Prostate gland (tissue), 2 donors: ENCODE data around the gene RNU5D-1. TPM values are rescaled to one million over a fixed set of nuclear protein-coding genes. Genes with fewer than 3 reads are reported as not detected.

ENCODE experiments used
- DNase-seq: peaks from one replicate; pipeline ENCODE4 v3.0.0-alpha.2; 2019; ENCODE audit warnings: low spot score
- H3K27ac ChIP-seq, 2 donors: fragments of 200-600 bp; sonication (generic); 2 replicates each; pipeline ENCODE4 v1.5.1; 2017 to 2019
- H3K27me3 ChIP-seq: fragments of 200-600 bp; sonication (generic); replicated peaks from 2 replicates; pipeline ENCODE4 v1.5.1; 2019; ENCODE audit not compliant: insufficient read depth
- H3K36me3 ChIP-seq, 2 donors: fragments of 200-600 bp; sonication (generic); 1 replicate in 1 of 2; 2 replicates in 1 of 2; pipeline versions ENCODE4 v1.5.1 to v1.8.1; 2017 to 2019
- H3K4me1 ChIP-seq: fragments of 200-600 bp; sonication (generic); replicated peaks from 2 replicates; pipeline ENCODE4 v1.5.1; 2019
- H3K4me3 ChIP-seq, 2 donors: fragments of 200-600 bp; sonication (generic); 2 replicates each; pipeline ENCODE4 v1.5.1; 2017 to 2019
- H3K9me3 ChIP-seq: fragments of 200-600 bp; sonication (generic); 2 replicates; pipeline ENCODE4 v1.5.1; 2017
- POLR2A ChIP-seq: fragments of 450-650 bp; IDR thresholded peaks from one replicate; pipeline ENCODE4 v1.6.1; 2016; ENCODE audit warnings: antibody characterized with exemption, mild to moderate bottlenecking
- POLR2AphosphoS5 ChIP-seq: sonication (generic); formaldehyde crosslinking; IDR thresholded peaks from one replicate; pipeline ENCODE4 v1.6.1; 2017; ENCODE audit warnings: antibody characterized with exemption
- whole genome bisulfite sequencing: methylation state at CpG from one replicate; pipeline ENCODE4 v1.1.5; 2018; 5-methylcytosine and 5-hydroxymethylcytosine counted together
- intact Hi-C: fragments of 100-400 bp; cut with DNase I; formaldehyde crosslinking; loops from one replicate; pipeline ENCODE4 v1.14.2; 2022
- total RNA-seq, 2 donors: library from RNA; depleted of rRNA; stranded (reverse); fragments of >200 nt; gene quantifications; one replicate each; pipeline ENCODE4 v1.1.0, GENCODE V29; 2016
- TF ChIP-seq, protein P1 (sequence below), 4 experiments: fragments of 200-600 bp in 2 of 4; fragments of 450-650 bp in 2 of 4; sonication (generic) in 2 of 4; IDR thresholded peaks; 1 replicate in 3 of 4; 2 replicates in 1 of 4; pipeline ENCODE4 v1.5.1; 2016 to 2019; ENCODE audit warnings: antibody characterized with exemption in 4 of 4, mild to moderate bottlenecking in 2 of 4, moderate library complexity in 2 of 4

The RNU5D-1 gene
- total RNA-seq, 2 donors from 2014 or later, result not detected

GRCh38 chr1:44717156-44717555, 13.8 kb downstream of the RNU5D-1 start:
- intact Hi-C loops, result no loop called here
- H3K4me1 ChIP-seq, result no peaks in the 10 kb centered on the region
- no peak overlapping the region for H3K27ac ChIP-seq
- H3K36me3 ChIP-seq, result no peaks in the 10 kb centered on the region
- no peak overlapping the region for H3K4me3 ChIP-seq
- no peaks in the 10 kb centered on the region for H3K9me3 ChIP-seq
- H3K27me3 ChIP-seq, result no peaks in the 10 kb centered on the region
- TF ChIP-seq POLR2A, result no peak
- TF ChIP-seq POLR2AphosphoS5, result no peak
- TF ChIP-seq, protein P1, sequence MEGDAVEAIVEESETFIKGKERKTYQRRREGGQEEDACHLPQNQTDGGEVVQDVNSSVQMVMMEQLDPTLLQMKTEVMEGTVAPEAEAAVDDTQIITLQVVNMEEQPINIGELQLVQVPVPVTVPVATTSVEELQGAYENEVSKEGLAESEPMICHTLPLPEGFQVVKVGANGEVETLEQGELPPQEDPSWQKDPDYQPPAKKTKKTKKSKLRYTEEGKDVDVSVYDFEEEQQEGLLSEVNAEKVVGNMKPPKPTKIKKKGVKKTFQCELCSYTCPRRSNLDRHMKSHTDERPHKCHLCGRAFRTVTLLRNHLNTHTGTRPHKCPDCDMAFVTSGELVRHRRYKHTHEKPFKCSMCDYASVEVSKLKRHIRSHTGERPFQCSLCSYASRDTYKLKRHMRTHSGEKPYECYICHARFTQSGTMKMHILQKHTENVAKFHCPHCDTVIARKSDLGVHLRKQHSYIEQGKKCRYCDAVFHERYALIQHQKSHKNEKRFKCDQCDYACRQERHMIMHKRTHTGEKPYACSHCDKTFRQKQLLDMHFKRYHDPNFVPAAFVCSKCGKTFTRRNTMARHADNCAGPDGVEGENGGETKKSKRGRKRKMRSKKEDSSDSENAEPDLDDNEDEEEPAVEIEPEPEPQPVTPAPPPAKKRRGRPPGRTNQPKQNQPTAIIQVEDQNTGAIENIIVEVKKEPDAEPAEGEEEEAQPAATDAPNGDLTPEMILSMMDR (IDR thresholded peaks at IDR 0.05), result no peak
- DNase-seq, result no peak
- 84% methylated on average over 4 of the region's 4 CpGs for WGBS

- intact Hi-C loops, result no loop called here
- DNase-seq, result peak; percentile 61
- Histone ChIP-seq H3K4me1 (no peaks in the 10 kb centered on the region), H3K36me3 (no peaks in the 10 kb centered on the region), H3K9me3 (no peaks in the 10 kb centered on the region), H3K4me3 (no peak overlapping the region), H3K27me3 (no peaks in the 10 kb centered on the region), H3K27ac (no peak overlapping the region)
- WGBS, result 16% methylated on average over 9 of the region's 9 CpGs
- TF ChIP-seq, protein P1 (IDR thresholded peaks at IDR 0.05), result peak; percentile 55 to 75 (median 66)
- TF ChIP-seq POLR2AphosphoS5, result peak; percentile 57
- no peak for TF ChIP-seq POLR2A
Measured at GRCh38 chr1:44714944-44715571, 15.9 kb downstream of the RNU5D-1 start.

GRCh38 chr1:44714532-44714931, 16.4 kb downstream of the RNU5D-1 start:
- WGBS, result 85% methylated on average over 7 of the region's 7 CpGs
- intact Hi-C loops, result no loop called here
- no peaks in the 10 kb centered on the region for H3K27me3 ChIP-seq

DNA sequence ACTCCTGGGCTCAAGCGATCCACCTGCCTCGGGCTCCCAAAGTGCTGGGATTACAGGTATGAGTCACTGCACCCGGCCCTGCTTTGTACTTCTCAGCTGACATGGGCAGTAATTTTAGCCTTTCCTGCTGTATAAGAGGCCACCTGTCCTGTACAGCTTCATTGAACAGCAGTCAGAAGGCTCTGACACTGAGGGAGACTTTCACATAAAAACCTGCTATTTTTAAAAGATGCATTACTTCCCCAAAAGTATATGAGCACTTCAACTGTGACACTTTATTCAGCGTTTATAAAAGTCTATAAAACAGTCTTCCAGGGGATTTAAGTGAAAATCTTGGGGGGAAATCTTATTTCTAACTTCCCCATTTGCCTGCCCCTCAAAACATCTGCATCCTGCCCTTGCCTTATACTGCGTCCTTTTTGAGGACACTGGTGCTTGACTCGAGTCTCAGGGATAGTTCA, 17.6 kb downstream of the RNU5D-1 start:
- no peaks in the 10 kb centered on the region for H3K36me3 ChIP-seq
- no peak overlapping the region for H3K27ac ChIP-seq
- DNase-seq, result no peak
- no peak overlapping the region for H3K4me3 ChIP-seq
- 24% methylated on average over 6 of the region's 6 CpGs for WGBS
- H3K27me3 ChIP-seq, result no peaks in the 10 kb centered on the region
- TF ChIP-seq, protein P1 (IDR thresholded peaks at IDR 0.05), result no peak
- TF ChIP-seq POLR2A (no peak), POLR2AphosphoS5 (no peak)
- H3K9me3 ChIP-seq, result no peaks in the 10 kb centered on the region
- no peaks in the 10 kb centered on the region for H3K4me1 ChIP-seq
- intact Hi-C loops, result no loop called here

More at GRCh38 chr1:44714532-44714931, 16.4 kb downstream of the RNU5D-1 start:
- Histone ChIP-seq H3K27ac (no peak overlapping the region), H3K4me3 (no peak overlapping the region), H3K36me3 (no peaks in the 10 kb centered on the region), H3K4me1 (no peaks in the 10 kb centered on the region), H3K9me3 (no peaks in the 10 kb centered on the region)
- TF ChIP-seq, protein P1 (IDR thresholded peaks at IDR 0.05), result no peak
- TF ChIP-seq POLR2A (no peak), POLR2AphosphoS5 (no peak)
- DNase-seq, result no peak
